Measurements from ENCODE around the gene POLD4. TPM values are rescaled to one million over a fixed set of nuclear protein-coding genes. Genes with fewer than 3 reads are reported as not detected.
A peak's percentile ranks its signal among the peaks of the same experiment; 100 is the strongest.

Gene POLD4
- total and polyA plus RNA-seq, 12 donors = 30.4 to 214 (median 43.5) TPM

DNA sequence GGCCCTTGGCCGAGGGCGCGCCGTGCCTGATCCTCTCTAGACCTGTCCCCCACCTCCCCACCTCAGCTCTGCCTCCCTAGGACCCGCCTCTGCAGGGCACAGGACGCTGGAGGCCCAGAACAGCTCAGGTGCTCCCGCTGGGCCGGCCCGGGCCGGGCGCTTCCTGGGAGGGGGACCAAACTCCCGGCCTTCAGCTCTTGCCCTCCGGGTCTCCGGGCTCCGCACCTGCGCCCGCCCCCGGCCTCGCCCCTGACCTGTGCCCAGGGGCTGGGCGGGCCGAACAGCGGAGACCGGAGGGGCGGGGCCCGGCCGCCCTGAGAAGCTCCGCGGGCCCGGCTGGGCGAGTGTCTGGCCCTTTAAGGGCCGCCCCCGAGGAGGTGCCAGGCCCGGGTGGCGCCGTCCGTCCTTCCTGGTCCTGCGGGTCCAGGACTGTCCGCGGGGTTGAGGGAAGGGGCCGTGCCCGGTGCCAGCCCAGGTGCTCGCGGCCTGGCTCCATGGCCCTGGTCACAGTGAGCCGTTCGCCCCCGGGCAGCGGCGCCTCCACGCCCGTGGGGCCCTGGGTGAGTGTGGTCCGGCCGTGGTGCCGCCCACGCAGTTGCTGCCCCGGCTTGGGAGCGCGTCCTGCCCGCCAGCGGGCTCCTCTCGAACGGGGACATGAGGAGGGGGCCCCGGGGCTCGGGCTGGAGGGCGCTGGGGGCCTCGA, 50.1 kb downstream of the POLD4 start, which contains the start of gene SSH3:
TSS of gene SSH3 (plus strand) at position 399 of the 703 bp plus-strand sequence. CDS start at position 495, 96 bp downstream.
- 0% methylated on average over 45 to 65 of the region's 65 CpGs for WGBS, 2 donors
- Histone ChIP-seq H3K4me1 (peaks cover 10 to 36% (median 29%) of the 10 kb centered on the region in 9 donors), H3K4me3 (peak within 1 kb of the TSS; percentile 82 to 97 (median 92)), H3K9me3 (no peaks in the 10 kb centered on the region), H3K27ac (peak within 1 kb of the TSS; percentile 29 to 94 (median 83)), H3K36me3 (peaks cover 0 to 58% (median 11%) of the 10 kb centered on the region in 9 donors), H3K27me3 (no peaks in the 10 kb centered on the region)
- peak; percentile 67 to 83 for DNase-seq
- peak; percentile 85 to 90 (median 88) for ATAC-seq
- TF ChIP-seq, protein P1, sequence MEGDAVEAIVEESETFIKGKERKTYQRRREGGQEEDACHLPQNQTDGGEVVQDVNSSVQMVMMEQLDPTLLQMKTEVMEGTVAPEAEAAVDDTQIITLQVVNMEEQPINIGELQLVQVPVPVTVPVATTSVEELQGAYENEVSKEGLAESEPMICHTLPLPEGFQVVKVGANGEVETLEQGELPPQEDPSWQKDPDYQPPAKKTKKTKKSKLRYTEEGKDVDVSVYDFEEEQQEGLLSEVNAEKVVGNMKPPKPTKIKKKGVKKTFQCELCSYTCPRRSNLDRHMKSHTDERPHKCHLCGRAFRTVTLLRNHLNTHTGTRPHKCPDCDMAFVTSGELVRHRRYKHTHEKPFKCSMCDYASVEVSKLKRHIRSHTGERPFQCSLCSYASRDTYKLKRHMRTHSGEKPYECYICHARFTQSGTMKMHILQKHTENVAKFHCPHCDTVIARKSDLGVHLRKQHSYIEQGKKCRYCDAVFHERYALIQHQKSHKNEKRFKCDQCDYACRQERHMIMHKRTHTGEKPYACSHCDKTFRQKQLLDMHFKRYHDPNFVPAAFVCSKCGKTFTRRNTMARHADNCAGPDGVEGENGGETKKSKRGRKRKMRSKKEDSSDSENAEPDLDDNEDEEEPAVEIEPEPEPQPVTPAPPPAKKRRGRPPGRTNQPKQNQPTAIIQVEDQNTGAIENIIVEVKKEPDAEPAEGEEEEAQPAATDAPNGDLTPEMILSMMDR (IDR thresholded peaks at IDR 0.05) = no peak
- intact Hi-C loops (cut with DNase I) = loop anchor here in 2 of 10 donors (5.0 kb wide), 1 partner anchor 36 kb away; the partner anchor contains the start of gene GRK2 (in 2 of the 2)

DNA sequence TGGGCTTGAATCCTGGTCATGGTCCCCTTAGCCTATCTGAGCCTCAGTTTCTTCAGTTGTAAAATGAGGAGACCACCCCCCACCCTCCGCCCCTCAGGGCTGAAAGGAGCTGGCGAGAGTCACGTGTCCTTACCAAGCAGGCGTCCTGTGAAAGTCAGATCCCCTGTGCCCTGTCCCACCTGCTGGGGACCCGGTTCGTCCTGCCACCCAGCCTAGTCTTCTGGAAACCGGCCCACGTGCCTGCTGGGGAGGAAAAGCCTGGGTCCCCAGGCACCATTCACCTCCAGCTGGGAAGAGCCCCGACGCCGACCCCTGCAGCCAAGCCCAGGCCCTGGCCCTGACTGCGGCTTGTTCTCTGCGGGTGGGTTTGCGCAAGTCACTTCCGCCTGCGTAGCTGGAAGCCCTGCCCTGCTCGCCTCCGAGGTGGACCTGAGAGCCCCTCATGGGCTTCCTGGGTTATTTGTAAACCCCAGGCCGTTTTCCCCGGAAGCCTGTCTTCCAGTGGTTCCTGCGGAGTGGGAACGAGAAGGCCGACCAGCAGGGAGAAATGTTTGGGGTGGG, 50.7 kb downstream of the POLD4 start:
- DNase-seq (peak in 1 of 2 donors; percentile 44), ATAC-seq (peak; percentile 18 to 45 (median 33))
- Histone ChIP-seq H3K4me3 (peak overlapping the region; percentile 82 to 97 (median 92)), H3K4me1 (peaks cover 10 to 36% (median 29%) of the 10 kb centered on the region in 9 donors), H3K27me3 (no peaks in the 10 kb centered on the region), H3K36me3 (peaks cover 0 to 57% (median 11%) of the 10 kb centered on the region in 9 donors), H3K9me3 (no peaks in the 10 kb centered on the region), H3K27ac (peak overlapping the region; percentile 29 to 94 (median 83))
- TF ChIP-seq, protein P1 (IDR thresholded peaks at IDR 0.05) = no peak
- WGBS, 2 donors = 18 to 20% methylated on average over 23 of the region's 23 CpGs
- intact Hi-C loops (cut with DNase I) = loop anchor here in 2 of 10 donors (5.0 kb wide), 1 partner anchor 35 kb away; the partner anchor contains the start of gene GRK2 (in 2 of the 2)

DNA sequence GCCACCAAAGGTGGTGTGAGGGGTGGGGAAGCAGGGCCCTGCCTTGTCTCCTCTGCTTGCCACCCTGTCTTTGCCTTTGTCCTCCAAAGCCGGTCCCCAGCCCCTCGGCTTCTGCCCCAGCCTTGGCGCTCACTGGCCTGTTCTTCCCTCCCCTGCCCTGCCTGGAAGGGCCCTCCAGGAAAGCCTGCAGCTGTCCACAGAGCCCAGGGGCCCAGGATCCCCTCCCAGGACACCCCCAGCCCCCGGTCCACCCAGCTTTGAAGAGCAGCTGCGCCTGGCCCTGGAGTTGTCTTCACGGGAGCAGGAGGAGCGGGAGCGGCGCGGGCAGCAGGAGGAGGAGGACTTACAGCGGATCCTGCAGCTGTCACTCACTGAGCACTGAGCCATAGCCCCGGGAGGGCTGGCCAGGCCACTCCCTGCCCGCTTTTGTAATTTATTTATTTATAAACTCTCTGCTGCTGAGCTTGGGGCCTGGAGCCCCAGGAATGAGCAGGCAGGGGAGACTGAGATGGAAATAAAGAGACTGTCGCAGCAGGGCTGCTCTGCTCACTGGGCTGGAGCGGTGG, 51.3 kb downstream of the POLD4 start:
- DNase-seq (peak; percentile 58 to 62), ATAC-seq (peak; percentile 46 to 79 (median 66))
- Histone ChIP-seq H3K27ac (peak overlapping the region; percentile 29 to 94 (median 83)), H3K4me1 (peaks cover 10 to 36% (median 29%) of the 10 kb centered on the region in 9 donors), H3K9me3 (no peaks in the 10 kb centered on the region), H3K36me3 (peaks cover 0 to 57% (median 11%) of the 10 kb centered on the region in 9 donors), H3K27me3 (no peaks in the 10 kb centered on the region), H3K4me3 (peak overlapping the region in 8 of 10 donors; percentile 82 to 97 (median 92))
- TF ChIP-seq, protein P1 (IDR thresholded peaks at IDR 0.05) = no peak
- intact Hi-C loops (cut with DNase I) = loop anchor here in 2 of 10 donors (5.0 kb wide), 1 partner anchor 35 kb away; the partner anchor contains the start of gene GRK2 (in 2 of the 2)
- WGBS, 2 donors = 50 to 67% methylated on average over 15 of the region's 15 CpGs
